ENCODE results near the gene USP21. TPM values are rescaled to one million over a fixed set of nuclear protein-coding genes. Genes with fewer than 3 reads are reported as not detected.

The USP21 gene
- total RNA-seq, 1 donor from 2014 or later = 38.1 TPM

DNA sequence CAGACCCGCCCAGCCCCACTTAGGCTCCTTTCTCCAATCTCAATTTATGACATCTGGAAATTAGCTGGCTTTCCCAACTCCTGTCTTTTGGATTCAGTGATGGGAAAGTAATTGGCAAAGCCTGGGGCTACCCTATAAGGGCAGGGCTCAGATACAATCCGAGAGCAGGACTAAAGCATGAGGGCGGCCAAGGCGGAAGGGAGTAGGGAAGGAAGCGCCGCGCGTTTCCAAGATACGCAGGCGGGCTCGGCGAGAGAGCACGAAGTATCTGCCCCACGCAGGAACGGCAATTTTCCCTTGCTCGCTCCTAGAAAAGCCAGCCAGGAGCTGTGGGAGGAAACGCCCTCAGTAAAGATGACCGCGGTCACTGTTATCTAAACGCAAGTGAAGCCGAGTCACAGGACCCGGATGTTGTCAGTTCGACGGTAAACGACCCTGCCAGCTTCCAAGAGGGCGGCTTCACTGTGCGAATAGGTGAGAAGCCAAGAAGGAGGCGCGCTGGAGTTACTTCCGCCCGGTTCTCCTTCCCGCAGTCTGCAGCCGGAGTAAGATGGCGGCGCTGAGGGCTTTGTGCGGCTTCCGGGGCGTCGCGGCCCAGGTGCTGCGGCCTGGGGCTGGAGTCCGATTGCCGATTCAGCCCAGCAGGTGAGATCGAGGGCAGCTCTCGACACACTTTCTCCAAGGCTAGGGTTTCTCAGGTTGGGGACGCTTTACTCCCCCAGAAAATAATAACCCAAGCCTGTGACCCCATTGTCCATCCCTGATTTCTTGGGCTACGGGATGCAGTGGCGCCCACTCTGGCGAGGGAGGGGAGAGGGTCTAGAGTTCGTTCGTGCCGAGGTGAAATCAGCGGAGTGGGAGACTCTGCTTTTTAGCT, 42.8 kb downstream of the USP21 start, which contains the start of gene NDUFS2:
NDUFS2 (plus strand) TSS at position 532 of the 877 bp plus-strand sequence; CDS start at position 551, 19 bp downstream.
- peak within 1 kb of the TSS; percentile 94 for H3K4me3 Mint-ChIP-seq
- no peak for TF ChIP-seq CTCF (IDR thresholded peaks at IDR 0.05)
- H3K4me1 Mint-ChIP-seq = peaks cover 38% of the 10 kb centered on the region

DNA sequence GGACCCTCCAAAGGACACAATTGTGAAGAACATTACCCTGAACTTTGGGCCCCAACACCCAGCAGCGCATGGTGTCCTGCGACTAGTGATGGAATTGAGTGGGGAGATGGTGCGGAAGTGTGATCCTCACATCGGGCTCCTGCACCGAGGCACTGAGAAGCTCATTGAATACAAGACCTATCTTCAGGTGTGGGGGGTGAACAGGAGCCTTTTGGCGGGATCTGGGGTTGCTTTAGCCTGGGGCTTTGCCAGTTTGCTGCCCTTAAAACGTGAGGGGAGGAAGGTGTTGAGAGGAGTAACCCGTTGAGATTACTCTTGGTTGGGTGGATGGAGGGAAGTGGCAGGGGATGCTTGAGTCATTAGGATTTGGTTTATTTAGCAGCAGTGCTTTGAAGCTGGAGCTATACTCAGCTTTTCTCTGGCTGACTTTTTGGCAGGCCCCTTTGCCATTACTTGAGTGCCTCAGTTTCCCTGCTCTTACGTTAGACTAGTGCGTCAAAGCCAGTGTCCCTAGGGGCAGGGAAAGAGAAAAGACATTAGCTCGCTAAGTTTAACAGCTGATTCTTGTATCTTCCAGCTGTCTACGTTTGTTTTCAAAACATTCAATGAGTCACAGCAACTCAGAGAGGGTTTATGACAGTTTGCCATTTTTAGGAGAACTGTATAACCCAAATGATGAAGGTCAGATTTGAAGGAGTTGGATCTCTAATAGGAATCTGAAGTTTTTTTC, 47.3 kb downstream of the USP21 start:
- H3K27me3 Mint-ChIP-seq = no peaks in the 10 kb centered on the region
- ATAC-seq (ENCODE audit: low read depth) (no peak), DNase-seq (no peak)
- ChIA-PET POLR2A (interaction anchor here (1.0 to 1.8 kb wide), 2 partner anchors 16 to 20 kb away, joined by 3 to 4 read pairs; partner anchors contain the start of gene APOA2), CTCF (interaction anchor here (1.2 kb wide), 1 partner anchor 25 kb away, joined by 5 read pairs; no protein-coding TSS in a partner anchor)
- intact Hi-C loops (cut with micrococcal nuclease) = no loop called here
- no peaks in the 10 kb centered on the region for H3K9me3 Mint-ChIP-seq
- no peak overlapping the region for H3K4me3 Mint-ChIP-seq
- peaks cover 77% of the 10 kb centered on the region for H3K36me3 Mint-ChIP-seq (ENCODE audit: low read depth)
- TF ChIP-seq CTCF (IDR thresholded peaks at IDR 0.05) = no peak
- no peak overlapping the region for H3K27ac Mint-ChIP-seq
- H3K4me1 Mint-ChIP-seq = peaks cover 36% of the 10 kb centered on the region

More for the DNA sequence above, 42.8 kb downstream of the USP21 start, which contains the start of gene NDUFS2:
- H3K9me3 Mint-ChIP-seq = no peaks in the 10 kb centered on the region
- H3K36me3 Mint-ChIP-seq (ENCODE audit: low read depth) = peaks cover 37% of the 10 kb centered on the region
- intact Hi-C loops (cut with micrococcal nuclease) = loop anchor here (1.0 to 2.0 kb wide), 6 partner anchors 16 to 112 kb away; partner anchors contain the start of genes PPOX, SDHC and UFC1
- ChIA-PET CTCF (interaction anchor here (0.9 to 3.0 kb wide), 11 partner anchors 9 to 180 kb away, joined by 3 to 21 read pairs (median 6); partner anchors contain the start of genes APOA2, CFAP126, PPOX and TOMM40L), POLR2A (interaction anchor here (0.6 to 3.4 kb wide), 26 partner anchors 9 to 198 kb away, joined by 3 to 43 read pairs (median 8); partner anchors contain the start of genes ARHGAP30, B4GALT3, DEDD and PPOX)
- peak; percentile 82 for DNase-seq
- H3K27me3 Mint-ChIP-seq = no peaks in the 10 kb centered on the region
- H3K27ac Mint-ChIP-seq = peak within 1 kb of the TSS; percentile 94
- ATAC-seq (ENCODE audit: low read depth) = peak; percentile 99

DNA sequence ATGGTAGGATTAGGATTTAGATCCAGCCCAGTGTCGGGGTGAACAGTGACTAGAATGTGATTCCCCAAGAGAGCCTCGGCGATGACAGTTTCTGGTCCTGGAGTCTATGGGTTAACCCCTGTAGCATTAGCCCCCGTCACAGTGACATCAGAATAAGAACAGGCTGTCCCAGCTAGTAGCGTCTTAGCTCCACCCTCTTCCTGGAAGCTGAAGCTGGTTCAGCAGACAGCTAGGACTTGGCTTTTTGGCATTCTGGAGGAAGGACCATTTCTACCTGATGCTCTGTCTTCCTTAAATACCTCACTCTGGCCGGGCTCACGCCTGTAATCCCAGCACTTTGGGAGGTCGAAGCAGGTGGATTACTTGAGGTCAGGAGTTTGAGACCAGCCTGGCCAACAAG, 47.9 kb downstream of the USP21 start:
- Mint-ChIP-seq H3K27ac (no peak overlapping the region), H3K36me3 (ENCODE audit: low read depth) (peaks cover 82% of the 10 kb centered on the region), H3K27me3 (no peaks in the 10 kb centered on the region), H3K9me3 (no peaks in the 10 kb centered on the region), H3K4me1 (peaks cover 30% of the 10 kb centered on the region), H3K4me3 (no peak overlapping the region)
- no peak for DNase-seq
- no peak for TF ChIP-seq CTCF (IDR thresholded peaks at IDR 0.05)
- intact Hi-C loops (cut with micrococcal nuclease) = no loop called here
- ChIA-PET CTCF (no interaction called here), POLR2A (interaction anchor here (1.8 kb wide), 1 partner anchor 21 kb away, joined by 4 read pairs; no protein-coding TSS in a partner anchor)
- ATAC-seq (ENCODE audit: low read depth) = no peak

- ATAC-seq (ENCODE audit: low read depth) (peak; percentile 97), DNase-seq (peak; percentile 52)
- CTCF ChIA-PET = interaction anchor here (0.6 to 3.6 kb wide), 8 partner anchors 8 to 172 kb away, joined by 3 to 27 read pairs (median 6); partner anchors contain the start of genes APOA2, NDUFS2, PPOX and TOMM40L
- Mint-ChIP-seq H3K9me3 (no peaks in the 10 kb centered on the region), H3K27ac (no peak overlapping the region), H3K4me3 (no peak overlapping the region), H3K27me3 (no peaks in the 10 kb centered on the region), H3K4me1 (peaks cover 9% of the 10 kb centered on the region), H3K36me3 (ENCODE audit: low read depth) (peaks cover 90% of the 10 kb centered on the region)
- no peak for TF ChIP-seq CTCF (IDR thresholded peaks at IDR 0.05)
- intact Hi-C loops (cut with micrococcal nuclease) = loop anchor here (1.0 kb wide), 4 partner anchors 15 to 172 kb away; no protein-coding TSS in a partner anchor
- POLR2A ChIA-PET = interaction anchor here (1.1 to 2.0 kb wide), 3 partner anchors 8 to 96 kb away, joined by 3 to 5 read pairs (median 4); partner anchors contain the start of gene NDUFS2
These were observed 50.6 kb downstream of the USP21 start for GRCh38 chr1:161209790-161210409.

Data from activated B cell treated with CpG ODN at 0.5 μM for 24 hours (primary cell).